GM21529 (cell line): ENCODE data around the gene LRTM2.

Source experiments
- ATAC-seq: cut with Tn5 transposase; IDR thresholded peaks from one replicate; pipeline ENCODE4 v1.9.1; 2021; ENCODE audit not compliant: unreplicated experiment

LRTM2 gene

GRCh38 chr12:1864456-1864855, 44.1 kb downstream of the LRTM2 start:
- ATAC-seq: no peak

DNA sequence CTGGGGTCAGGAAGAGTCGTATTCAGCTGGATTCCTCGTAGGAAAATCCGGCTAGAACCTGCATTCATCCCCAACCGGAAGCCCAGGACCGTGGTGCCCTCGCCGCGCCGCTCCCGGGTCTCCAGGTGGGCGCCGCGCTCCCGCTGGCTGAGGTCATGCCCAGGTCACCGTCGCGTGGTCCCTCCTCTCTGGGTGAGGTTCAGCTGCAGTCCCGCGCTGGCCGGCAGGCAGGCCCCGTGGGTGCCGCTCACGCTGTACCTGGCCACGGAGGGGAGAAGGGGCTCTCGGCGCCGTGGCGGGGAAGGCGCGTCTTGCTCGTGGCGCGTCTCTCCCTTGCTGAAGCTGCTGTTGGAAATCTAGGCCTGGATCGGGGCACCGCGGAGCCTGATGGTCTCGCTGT, 44.5 kb downstream of the LRTM2 start:
- no peak for ATAC-seq

DNA sequence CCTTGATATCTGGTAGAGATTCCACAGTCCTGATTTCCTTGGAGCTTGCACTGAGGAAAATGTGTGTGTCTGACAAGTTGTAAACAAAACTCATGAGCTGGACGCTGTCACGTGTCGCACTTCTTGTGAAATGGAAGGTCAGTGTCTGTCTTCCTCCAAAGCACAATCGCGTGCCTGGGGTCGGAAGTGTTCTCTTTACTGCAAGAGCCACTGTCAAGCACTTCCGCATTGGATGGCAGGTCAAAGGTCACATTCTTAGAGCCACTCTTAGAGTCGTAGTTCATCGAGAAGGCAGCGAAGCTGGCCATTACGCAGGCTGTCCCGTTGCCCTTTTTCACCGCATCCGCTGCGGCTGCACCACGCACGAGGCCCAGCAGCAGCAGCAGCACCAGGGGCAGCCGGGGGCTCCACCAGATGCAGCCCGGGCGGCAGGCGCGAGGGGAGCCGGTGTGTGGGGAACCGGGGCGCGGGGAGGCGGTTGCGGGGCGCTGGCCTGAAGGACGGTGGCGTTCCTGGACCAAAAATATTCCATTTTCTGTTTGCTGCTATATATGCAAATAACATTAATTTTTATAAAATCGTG, 45.0 kb downstream of the LRTM2 start:
- ATAC-seq: no peak

DNA sequence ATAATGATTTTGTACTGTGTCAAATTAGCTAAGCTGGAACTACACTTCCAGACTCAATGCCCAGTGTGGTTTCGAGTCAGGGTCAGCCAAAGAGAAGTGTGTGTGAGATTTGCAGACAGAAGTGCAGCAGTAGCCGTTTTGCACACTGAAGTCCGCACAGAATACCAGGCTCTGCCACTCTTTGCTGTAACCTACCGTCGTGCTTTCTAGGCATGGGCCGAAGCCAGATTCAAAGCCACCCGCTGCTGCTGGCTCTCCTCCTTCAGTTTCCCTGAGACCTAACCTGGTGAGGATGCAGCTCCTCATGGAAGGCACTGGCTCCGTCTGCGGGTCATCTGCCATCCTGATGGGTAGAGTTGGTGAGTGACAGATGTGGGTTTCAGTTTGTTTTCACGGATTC, 48.8 kb downstream of the LRTM2 start:
- ATAC-seq: no peak

GRCh38 chr12:1870086-1870485, 49.7 kb downstream of the LRTM2 start:
- ATAC-seq: no peak

GRCh38 chr12:1870998-1871917, 50.9 kb downstream of the LRTM2 start:
- ATAC-seq: no peak

- no peak for ATAC-seq
These were observed 51.6 kb downstream of the LRTM2 start for GRCh38 chr12:1872001-1872400.

DNA sequence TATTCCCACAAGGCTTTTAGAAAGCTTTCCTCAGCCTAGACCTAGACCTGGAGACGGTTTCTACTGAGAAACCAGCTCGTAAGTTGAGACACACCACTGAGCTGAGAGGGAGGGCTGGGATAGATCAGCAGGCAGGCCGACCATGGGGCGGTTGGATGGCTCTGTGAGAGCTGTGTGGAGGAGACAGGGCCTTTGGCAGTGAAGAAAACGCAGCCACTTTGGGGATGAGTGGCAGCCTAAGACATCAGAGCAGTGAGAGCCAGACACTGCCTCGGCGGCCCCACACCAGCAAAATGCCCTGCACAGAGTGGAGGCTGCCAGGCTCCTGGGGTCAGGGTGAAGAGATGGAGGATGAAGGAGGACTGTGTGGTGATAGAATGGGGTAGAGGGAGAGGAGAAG, 52.1 kb downstream of the LRTM2 start:
- ATAC-seq: no peak

DNA sequence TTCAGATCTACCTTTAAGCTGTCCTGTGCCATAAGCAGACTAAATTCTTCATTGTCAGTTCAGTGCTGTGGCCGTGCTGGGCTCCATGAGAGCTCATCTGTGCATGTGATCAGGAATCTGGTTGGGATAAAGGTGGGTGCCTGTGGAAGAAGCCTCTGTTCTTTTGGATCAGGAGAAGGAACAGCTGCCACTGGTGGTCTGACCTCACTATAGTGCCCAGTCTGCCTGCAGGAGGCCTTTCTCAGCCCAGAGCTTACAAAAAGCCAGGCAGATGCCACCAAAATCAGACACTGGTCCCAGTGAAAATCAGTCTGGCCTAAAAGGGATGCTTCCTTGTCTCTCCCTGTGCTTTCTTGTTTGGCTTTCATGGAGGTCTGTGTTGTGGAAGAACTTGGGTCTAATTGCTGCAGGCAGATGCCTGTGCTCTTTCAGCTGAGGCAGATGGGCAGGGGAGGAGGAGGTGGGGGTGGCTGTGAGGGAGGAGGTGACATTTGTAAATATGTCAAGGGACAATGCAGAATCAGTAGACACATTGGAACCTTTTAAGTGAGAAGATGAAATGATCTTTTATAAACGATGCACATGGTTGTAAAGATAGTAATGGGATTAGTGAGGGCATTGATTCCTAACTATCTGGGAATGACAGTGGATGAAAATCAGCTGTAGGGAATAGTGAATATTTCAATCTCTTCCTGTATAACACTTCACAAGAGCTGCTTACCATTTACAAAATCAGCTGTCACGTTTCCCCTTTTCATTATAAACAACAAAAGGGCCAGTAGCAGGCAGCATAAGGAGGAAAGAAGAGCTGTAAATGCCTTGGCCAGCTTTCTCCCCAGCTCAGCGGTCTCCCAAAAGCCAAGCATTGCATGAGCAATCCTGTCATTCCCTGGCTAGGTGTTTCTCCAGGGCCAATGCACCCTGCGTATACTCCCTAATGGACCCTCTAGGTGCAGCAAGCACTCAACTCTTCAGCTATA, 53.5 kb downstream of the LRTM2 start:
- ATAC-seq: no peak

- no peak for ATAC-seq
These were observed 55.2 kb downstream of the LRTM2 start for GRCh38 chr12:1875608-1876007.

DNA sequence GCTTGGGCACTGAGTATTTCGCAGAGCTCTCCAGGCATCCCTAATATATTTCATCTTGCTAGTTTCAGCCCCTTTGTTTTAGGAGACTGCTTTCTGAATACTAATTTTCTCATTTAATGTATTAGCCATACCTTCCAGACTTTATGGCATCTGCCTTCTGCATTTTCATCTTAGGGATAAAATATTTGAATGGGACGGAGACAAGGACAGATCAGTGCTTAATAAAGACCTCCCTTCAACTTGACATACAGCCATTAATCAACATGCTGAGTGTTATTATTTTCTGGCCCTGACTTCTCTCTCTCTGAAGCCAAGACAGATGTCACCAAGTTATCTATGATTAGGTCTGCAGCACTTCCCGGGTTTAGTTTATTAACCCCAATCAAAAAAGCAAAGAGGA, 55.7 kb downstream of the LRTM2 start:
- ATAC-seq: no peak

DNA sequence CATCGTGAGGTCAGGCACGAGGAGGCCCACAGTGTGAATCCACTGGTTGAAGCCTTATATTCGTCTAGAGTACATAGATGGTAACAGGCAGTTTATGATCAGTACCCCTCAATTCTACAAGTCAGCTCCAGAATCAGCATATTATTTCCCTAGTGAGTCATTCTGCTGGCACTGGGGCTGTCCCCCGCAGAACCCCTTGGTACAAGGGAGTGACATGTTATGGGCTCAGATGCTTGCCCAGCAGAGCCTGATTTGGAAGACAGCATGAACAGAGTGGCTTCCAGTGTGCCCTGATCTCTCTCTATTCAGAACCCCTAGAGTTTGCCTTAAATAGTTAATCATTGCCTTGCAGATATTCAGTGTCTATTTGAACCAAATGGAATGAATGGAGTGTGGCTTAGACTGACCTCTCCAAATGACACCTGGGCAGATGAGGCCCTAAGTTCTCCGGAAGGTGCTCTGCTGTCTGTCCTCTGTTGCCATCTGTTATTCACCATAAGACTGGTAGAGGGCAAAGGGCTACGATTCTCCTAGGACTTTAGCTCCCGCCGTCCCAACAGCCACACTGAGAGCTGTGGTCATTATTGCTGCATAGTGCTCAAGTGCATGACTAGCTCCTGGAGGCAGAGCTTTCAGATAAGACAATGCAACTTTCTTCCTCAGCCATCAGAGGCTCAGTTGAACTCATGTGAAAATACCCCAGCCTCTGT, 57.0 kb downstream of the LRTM2 start:
- no peak for ATAC-seq

DNA sequence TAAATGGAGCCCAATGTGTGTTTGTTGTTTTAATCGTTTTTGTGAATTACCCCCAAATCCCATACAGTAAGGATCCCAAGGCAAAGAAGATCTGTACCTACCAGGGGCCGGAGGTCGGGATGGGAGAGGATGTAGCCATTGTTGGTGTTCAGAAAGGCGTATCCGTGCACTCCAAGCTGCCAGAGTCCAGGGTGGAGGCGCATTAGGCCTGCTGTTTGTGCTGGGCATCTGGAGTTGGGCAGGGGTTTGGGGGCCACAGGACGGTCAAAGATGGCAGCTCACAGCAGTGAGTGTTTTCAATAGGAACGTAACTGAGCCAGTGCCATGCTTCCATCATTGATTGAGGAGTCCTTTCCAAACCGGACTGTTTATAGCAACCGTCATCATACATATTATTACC, 57.8 kb downstream of the LRTM2 start:
- ATAC-seq: no peak

DNA sequence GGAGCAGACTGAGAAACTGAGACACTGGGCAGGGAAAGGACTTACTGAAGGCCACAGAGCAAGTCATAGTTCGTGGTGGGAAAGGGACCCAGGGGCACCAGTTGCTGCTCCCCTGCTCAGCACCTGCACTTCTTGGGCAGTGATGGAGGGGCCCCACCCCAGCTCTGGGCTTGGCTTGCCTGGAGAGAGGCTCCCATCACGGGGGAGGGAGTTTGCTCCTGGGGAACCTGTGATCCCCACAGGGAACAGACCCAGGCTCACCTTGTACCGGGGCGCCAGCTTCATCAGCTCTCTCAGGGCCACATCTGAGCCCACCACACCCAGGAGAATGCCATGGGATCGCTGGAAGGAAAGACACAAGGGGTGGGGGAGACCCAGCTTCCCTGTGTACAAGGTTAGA, 58.3 kb downstream of the LRTM2 start:
- no peak for ATAC-seq

GRCh38 chr12:1879633-1880032, 59.3 kb downstream of the LRTM2 start:
- no peak for ATAC-seq

DNA sequence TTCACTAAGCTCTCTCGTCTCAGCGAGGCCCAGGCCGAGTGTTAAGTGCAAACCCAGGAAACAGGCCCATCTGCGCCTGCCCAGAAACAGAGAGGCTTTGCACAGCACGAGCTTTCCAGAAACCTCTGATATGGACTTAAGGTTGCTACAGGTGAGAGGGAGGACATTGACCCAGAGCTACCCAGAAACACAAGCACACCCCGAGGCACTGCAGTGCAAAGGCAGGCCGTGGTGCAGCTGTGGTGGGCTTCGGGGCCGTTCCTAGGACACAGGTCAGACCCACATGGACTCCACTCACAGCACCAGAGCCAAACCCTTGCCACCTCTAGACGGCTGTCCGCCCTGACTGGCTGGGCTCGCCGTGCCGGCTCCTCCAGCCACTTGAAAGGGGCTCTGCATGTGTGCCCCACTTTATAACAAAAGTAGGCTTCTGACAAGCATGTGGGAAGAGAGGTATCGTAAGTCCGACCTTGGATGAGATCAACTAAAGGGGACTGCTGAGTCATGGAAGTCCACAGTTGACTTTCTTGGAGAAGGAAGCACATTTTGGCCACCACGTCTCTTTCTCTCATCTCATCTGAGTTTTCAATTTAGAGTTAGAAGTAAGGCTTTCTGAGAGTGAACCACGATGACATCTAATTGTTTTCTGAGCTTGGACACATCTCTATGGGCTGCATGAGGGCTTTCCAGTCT, 59.9 kb downstream of the LRTM2 start:
- no peak for ATAC-seq

DNA sequence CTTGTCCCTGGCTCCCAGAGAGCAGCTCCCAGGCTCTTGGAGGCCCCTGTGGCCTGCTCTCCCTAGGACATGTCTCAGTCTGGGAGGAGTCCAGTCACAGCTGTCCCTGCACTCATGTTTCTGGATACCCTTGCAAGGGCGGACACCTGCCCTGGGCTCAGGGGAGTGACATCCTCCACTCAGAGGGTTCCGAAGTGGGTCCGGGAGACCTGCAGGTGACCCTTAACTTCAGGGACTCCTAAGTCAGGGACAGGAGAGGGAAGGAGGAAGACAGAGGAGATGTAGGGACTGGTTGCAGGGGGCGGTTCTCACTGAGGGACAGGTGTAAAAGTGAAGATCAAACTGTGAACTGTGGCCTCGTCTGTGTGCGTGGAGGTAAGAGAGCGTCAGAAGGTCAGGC, 60.5 kb downstream of the LRTM2 start:
- ATAC-seq: no peak

DNA sequence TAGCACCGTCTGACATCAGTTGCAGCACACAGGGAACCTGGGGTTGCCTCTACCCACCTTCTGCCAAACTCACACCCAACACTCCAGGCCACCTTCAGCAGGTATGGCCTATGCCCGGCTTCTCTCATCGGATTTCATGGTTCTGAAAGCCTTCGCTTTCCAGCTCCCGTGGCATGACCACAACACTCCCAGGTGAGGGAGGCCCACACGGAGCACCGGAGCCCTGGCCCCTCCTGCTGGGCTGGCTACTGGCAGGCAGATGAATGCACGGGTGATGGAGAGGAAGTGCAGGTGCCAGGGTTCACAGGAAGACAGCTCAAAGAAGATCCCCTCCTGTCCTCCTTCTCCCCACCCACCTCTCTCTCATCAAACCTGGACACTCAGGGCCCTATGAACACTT, 60.9 kb downstream of the LRTM2 start:
- ATAC-seq: no peak

GRCh38 chr12:1881936-1882335, 61.6 kb downstream of the LRTM2 start:
- no peak for ATAC-seq

GRCh38 chr12:1882405-1882804, 62.0 kb downstream of the LRTM2 start:
- no peak for ATAC-seq
